ENCODE measurements around the gene HCFC1. TPM values are rescaled to one million over a fixed set of nuclear protein-coding genes. Genes with fewer than 3 reads are reported as not detected.

Gene HCFC1
- total and polyA plus RNA-seq, 3 experiments from 2014 or later: 12.4 to 156 (median 152) TPM

DNA sequence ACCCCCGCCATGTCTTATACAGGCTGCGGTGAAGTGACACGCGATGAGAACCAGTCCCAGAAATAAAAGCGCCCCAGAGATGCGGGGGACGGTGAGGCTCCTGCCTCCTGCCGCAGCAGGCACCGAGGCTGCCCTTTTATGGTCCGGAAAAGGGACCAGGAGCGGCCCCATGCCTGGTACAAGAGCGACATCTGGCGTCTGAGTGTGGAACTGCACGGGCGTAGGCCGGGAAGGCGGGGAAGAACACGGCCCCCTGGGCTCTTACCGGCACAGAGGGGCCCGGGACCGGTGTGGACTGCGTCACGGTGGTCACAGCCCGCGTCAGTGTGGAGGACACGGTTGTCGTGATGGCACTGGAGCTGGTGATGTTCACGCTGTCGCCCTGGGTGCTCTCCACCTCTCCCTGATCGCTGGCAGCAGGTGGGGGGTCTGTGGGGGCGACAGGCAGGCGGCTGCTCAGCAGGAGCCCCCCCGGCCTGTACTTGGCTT is 18.2 kb downstream of the HCFC1 start:
- Mint-ChIP-seq H3K36me3 (peaks cover 0 to 70% (median 13%) of the 10 kb centered on the region in 3 donors), H3K27ac (peak overlapping the region in 6 of 8 donors; percentile 29 to 78 (median 54)), H3K4me3 (peak overlapping the region in 1 of 7 donors; percentile 13), H3K4me1 (peaks cover 2 to 14% (median 8%) of the 10 kb centered on the region in 3 donors), H3K27me3 (no peaks in the 10 kb centered on the region), H3K9me3 (no peaks in the 10 kb centered on the region)
- POLR2A ChIA-PET: no interaction called here
- DNase-seq: peak; percentile 65 to 84 (median 75)
- no peak overlapping the region for H3K27ac ChIP-seq (ENCODE audit: low read depth, low read length)
- H3K36me3 ChIP-seq (ENCODE audit: insufficient read depth, low read length): peaks cover 21% of the 10 kb centered on the region
- H3K4me1 ChIP-seq (ENCODE audit: insufficient read depth, low read length): peaks cover 7% of the 10 kb centered on the region
- no peaks in the 10 kb centered on the region for H3K27me3 ChIP-seq (ENCODE audit: insufficient read depth, low read length, poor library complexity, severe bottlenecking)
- no peaks in the 10 kb centered on the region for H3K9me3 ChIP-seq (ENCODE audit: low read length)
- CTCF ChIA-PET: interaction anchor here (0.6 to 10.4 kb wide), 5 partner anchors 11 to 537 kb away, joined by 3 to 230 read pairs (median 3); partner anchors contain the start of genes ARHGAP4, PLXNB3 and SLC10A3
- H3K4me3 ChIP-seq (ENCODE audit: low read length): no peak overlapping the region

DNA sequence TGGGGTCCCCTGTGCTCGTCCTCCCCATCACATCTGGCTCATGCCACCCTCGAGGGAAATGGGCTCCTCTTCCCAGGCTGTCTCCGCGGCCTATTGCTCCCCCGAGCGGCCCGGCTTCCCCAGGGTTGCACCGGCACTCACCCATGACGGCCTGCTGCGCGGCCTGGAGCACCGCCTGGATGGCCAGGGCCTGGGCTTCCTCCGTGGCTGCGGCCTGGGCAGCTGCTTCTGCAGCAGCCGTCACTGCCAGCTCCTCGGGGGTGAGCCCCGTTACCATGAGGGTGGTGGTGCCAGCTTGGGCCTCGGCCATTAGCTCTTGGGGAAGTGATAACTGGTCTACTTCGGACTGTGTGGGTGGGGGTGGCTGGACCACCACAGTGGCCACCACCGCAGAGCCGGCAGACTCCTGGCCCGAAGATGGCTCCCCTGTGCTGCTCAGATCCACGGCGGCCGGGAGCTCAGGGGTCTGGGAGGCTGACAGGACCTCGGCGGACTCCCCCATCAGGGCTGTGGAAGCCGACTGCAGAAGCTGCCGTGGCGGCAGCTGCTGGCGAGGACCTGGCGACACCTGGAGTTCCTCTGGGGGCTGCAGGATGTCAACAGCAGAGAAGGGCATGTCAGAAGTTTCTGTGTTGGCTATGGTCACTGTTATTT is 19.1 kb downstream of the HCFC1 start:
- H3K9me3 Mint-ChIP-seq: no peaks in the 10 kb centered on the region
- H3K27me3 ChIP-seq (ENCODE audit: insufficient read depth, low read length, poor library complexity, severe bottlenecking): no peaks in the 10 kb centered on the region
- H3K36me3 Mint-ChIP-seq: peaks cover 0 to 63% (median 13%) of the 10 kb centered on the region in 3 donors
- no peak for DNase-seq
- H3K4me1 ChIP-seq (ENCODE audit: insufficient read depth, low read length): peaks cover 9% of the 10 kb centered on the region
- POLR2A ChIA-PET: no interaction called here
- peaks cover 6 to 16% (median 13%) of the 10 kb centered on the region in 3 donors for H3K4me1 Mint-ChIP-seq
- no peak overlapping the region for H3K4me3 Mint-ChIP-seq
- H3K4me3 ChIP-seq (ENCODE audit: low read length): no peak overlapping the region
- no peaks in the 10 kb centered on the region for H3K9me3 ChIP-seq (ENCODE audit: low read length)
- H3K27ac Mint-ChIP-seq: peak overlapping the region in 2 of 8 donors; percentile 43 to 76
- H3K27ac ChIP-seq (ENCODE audit: low read depth, low read length): no peak overlapping the region
- peaks cover 21% of the 10 kb centered on the region for H3K36me3 ChIP-seq (ENCODE audit: insufficient read depth, low read length)
- CTCF ChIA-PET: interaction anchor here (0.9 to 10.4 kb wide), 2 partner anchors 27 to 188 kb away, joined by 3 to 230 read pairs; partner anchors contain the start of genes ARHGAP4 and PLXNB3
- no peaks in the 10 kb centered on the region for H3K27me3 Mint-ChIP-seq

DNA sequence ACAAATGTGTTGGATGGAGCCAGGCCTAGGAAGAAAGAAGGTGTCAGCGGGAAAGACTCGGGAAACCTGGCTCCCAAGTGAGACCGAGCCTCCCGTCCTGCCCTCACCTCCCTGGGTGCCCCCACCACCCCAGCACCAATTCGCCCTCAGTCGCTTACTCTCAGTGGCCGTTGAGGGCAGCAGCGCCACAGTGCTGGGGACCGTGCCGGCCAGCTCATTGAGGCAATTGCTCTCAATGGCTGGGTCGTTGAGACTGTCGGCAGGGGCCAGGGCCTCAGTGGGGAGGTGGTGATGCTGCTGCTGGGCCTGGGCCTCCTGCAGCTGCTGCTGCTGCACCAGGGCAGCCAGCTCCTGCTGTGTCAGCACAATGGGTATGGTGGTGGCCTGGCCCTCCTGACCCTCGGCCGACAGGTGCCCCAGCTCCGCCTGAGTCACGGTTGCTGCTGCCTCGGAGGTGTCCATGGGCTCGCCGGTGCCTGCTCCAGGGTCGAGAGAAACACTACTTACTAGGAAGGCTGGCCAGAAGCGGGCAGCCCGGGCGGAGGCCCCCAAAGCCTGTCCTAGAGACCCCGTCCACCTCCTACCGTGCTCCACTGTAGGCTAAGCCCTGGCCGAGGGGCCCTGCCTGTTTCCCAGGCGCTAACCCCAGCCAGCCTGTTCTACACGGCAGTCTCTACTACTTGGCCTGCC is 19.8 kb downstream of the HCFC1 start:
- no peak for DNase-seq
- Histone ChIP-seq H3K4me3 (ENCODE audit: low read length) (no peak overlapping the region), H3K36me3 (ENCODE audit: insufficient read depth, low read length) (peaks cover 21% of the 10 kb centered on the region), H3K27me3 (ENCODE audit: insufficient read depth, low read length, poor library complexity, severe bottlenecking) (no peaks in the 10 kb centered on the region), H3K27ac (ENCODE audit: low read depth, low read length) (no peak overlapping the region), H3K4me1 (ENCODE audit: insufficient read depth, low read length) (peaks cover 10% of the 10 kb centered on the region), H3K9me3 (ENCODE audit: low read length) (no peaks in the 10 kb centered on the region)
- ChIA-PET CTCF (interaction anchor here (1.5 to 10.4 kb wide), 3 partner anchors 16 to 188 kb away, joined by 8 to 230 read pairs (median 54); partner anchors contain the start of genes ARHGAP4, HCFC1 and PLXNB3), POLR2A (interaction anchor here (1.4 kb wide), 1 partner anchor 15 kb away, joined by 5 read pairs; no protein-coding TSS in a partner anchor)
- Mint-ChIP-seq H3K27me3 (no peaks in the 10 kb centered on the region), H3K9me3 (no peaks in the 10 kb centered on the region), H3K4me3 (no peak overlapping the region), H3K27ac (peak overlapping the region in 1 of 8 donors; percentile 65), H3K4me1 (peaks cover 9 to 19% (median 16%) of the 10 kb centered on the region in 3 donors), H3K36me3 (peaks cover 0 to 58% (median 15%) of the 10 kb centered on the region in 3 donors)

DNA sequence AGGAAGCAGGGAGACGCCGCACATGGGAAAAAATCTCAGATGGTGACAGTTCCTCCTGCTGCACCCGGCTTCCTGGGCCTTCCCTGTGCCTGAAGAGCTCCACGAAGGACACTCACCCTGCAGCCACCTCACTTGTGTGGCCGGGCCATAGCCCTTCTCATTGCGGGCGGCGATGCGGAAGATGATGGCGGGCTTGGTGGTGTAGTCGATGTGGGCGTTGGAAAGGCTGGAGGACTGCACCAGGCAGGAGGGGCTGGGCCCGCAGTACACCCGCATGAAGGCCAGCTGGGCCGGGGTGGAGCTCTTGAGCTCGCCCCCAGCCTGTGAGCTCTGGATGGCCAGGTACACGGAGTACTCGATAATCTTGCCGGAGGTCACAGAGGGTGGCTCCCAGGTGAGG is 21.5 kb downstream of the HCFC1 start:
- peaks cover 10% of the 10 kb centered on the region for H3K4me1 ChIP-seq (ENCODE audit: insufficient read depth, low read length)
- H3K27me3 ChIP-seq (ENCODE audit: insufficient read depth, low read length, poor library complexity, severe bottlenecking): no peaks in the 10 kb centered on the region
- H3K4me3 ChIP-seq (ENCODE audit: low read length): no peak overlapping the region
- no peak overlapping the region for H3K27ac ChIP-seq (ENCODE audit: low read depth, low read length)
- Mint-ChIP-seq H3K27ac (peak overlapping the region in 3 of 8 donors; percentile 8 to 57 (median 40)), H3K4me3 (no peak overlapping the region), H3K9me3 (no peaks in the 10 kb centered on the region), H3K36me3 (peaks cover 0 to 43% (median 11%) of the 10 kb centered on the region in 3 donors), H3K4me1 (peaks cover 9 to 19% (median 16%) of the 10 kb centered on the region in 3 donors), H3K27me3 (peaks cover 0 to 2% of the 10 kb centered on the region in 2 donors)
- no peak for DNase-seq
- CTCF ChIA-PET: interaction anchor here (1.5 to 10.4 kb wide), 3 partner anchors 18 to 186 kb away, joined by 8 to 230 read pairs (median 54); partner anchors contain the start of genes ARHGAP4, HCFC1 and PLXNB3
- no peaks in the 10 kb centered on the region for H3K9me3 ChIP-seq (ENCODE audit: low read length)
- POLR2A ChIA-PET: interaction anchor here (1.1 to 1.7 kb wide), 5 partner anchors 16 to 224 kb away, joined by 3 to 4 read pairs (median 3); partner anchors contain the start of gene ARHGAP4
- H3K36me3 ChIP-seq (ENCODE audit: insufficient read depth, low read length): peaks cover 17% of the 10 kb centered on the region

DNA sequence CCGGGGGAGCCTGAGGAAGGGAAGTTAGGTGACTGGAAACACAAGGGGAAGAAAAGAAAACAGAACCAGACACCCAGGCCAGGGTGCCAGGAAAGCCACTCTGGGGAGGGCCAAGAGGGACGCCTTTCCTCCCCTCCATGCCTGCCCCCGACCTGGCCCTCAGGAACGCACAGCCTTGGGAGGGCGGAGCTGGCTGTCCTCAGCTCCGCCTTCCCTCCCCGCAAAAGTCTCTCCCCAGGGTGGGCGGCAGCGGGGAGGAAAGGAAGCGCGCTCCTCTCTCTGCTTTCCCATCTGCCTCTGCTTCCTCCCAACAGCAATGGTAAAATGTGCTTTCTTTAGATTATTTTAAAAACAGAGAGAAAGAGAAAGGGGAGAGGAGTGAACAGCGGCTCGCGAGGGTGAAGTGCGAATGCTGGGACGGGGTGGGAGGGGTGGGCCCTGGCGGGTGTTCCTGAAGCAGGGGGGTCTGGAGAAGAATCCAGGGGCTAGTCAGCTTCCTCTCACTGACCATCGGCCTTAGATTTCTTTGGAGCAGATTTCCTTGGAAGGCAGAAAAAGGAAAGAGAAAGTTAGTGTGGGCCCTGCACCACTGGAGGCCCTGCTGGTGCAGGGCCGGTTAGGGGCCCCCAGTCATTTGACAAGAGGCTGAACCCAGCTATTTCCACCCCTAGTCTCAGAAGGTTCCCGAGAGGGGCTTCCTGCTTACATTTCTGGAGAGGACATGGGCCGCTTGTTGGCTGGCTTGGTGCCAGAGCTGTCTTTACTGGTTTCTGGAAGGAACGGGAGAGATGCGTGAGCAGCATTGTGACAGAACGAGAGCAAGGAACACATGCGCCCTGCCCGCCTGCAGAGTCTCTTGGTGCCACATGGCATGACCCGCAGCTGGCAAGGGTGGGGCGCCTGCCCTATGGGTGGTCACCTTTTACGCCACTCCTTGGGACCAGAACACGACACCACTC is 22.5 kb downstream of the HCFC1 start:
- POLR2A ChIA-PET: interaction anchor here (1.0 to 1.7 kb wide), 5 partner anchors 15 to 223 kb away, joined by 3 to 4 read pairs (median 4); partner anchors contain the start of gene ARHGAP4
- H3K27ac Mint-ChIP-seq: peak overlapping the region in 5 of 8 donors; percentile 15 to 69 (median 38)
- H3K4me1 ChIP-seq (ENCODE audit: insufficient read depth, low read length): peaks cover 10% of the 10 kb centered on the region

DNA sequence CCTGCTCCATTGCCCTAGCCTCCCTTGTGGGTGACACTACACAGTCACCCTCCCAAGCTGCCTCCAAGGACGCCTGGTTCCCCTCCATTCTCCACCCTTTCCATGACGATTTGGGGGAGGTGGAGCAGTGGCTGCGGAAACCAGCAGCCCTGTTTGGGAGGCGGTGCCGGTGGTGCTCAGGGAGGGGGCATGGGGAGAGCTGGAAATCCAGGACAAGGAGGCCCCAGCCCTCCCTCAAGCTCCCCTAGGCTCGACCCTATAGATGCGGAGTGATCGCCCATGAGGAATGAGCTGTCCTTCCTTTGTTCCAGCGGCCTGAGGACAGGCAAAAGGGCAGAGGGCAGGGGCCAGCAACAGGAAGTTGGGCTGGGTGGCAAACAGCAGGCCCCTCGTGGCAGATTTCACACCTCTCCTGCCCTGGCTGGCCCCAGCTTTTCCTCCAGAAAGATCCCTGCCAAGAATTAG is 23.6 kb downstream of the HCFC1 start:
- H3K36me3 ChIP-seq (ENCODE audit: insufficient read depth, low read length): peaks cover 17% of the 10 kb centered on the region
- no peaks in the 10 kb centered on the region for H3K9me3 ChIP-seq (ENCODE audit: low read length)
- peak overlapping the region in 1 of 7 donors; percentile 20 for H3K4me3 Mint-ChIP-seq
- DNase-seq: no peak
- H3K27ac Mint-ChIP-seq: peak overlapping the region in 4 of 8 donors; percentile 15 to 91 (median 39)
- no peaks in the 10 kb centered on the region for H3K27me3 ChIP-seq (ENCODE audit: insufficient read depth, low read length, poor library complexity, severe bottlenecking)
- POLR2A ChIA-PET: interaction anchor here (0.7 to 2.2 kb wide), 3 partner anchors 19 to 23 kb away, joined by 3 to 17 read pairs (median 3); partner anchors contain the start of gene ARHGAP4
- no peak overlapping the region for H3K4me3 ChIP-seq (ENCODE audit: low read length)
- peaks cover 9 to 15% (median 13%) of the 10 kb centered on the region in 3 donors for H3K4me1 Mint-ChIP-seq
- no peak overlapping the region for H3K27ac ChIP-seq (ENCODE audit: low read depth, low read length)
- CTCF ChIA-PET: interaction anchor here (0.9 to 10.4 kb wide), 9 partner anchors 8 to 204 kb away, joined by 3 to 230 read pairs (median 7); partner anchors contain the start of genes ARHGAP4, HCFC1, IDH3G and SSR4
- peaks cover 0 to 2% of the 10 kb centered on the region in 2 donors for H3K27me3 Mint-ChIP-seq
- no peaks in the 10 kb centered on the region for H3K9me3 Mint-ChIP-seq
- peaks cover 15% of the 10 kb centered on the region for H3K4me1 ChIP-seq (ENCODE audit: insufficient read depth, low read length)
- H3K36me3 Mint-ChIP-seq: peaks cover 0 to 29% (median 8%) of the 10 kb centered on the region in 3 donors

More for the DNA sequence above, 22.5 kb downstream of the HCFC1 start:
- no peak overlapping the region for H3K27ac ChIP-seq (ENCODE audit: low read depth, low read length)
- DNase-seq: no peak
- Mint-ChIP-seq H3K36me3 (peaks cover 0 to 36% (median 8%) of the 10 kb centered on the region in 3 donors), H3K9me3 (no peaks in the 10 kb centered on the region), H3K4me1 (peaks cover 9 to 20% (median 16%) of the 10 kb centered on the region in 3 donors), H3K27me3 (peaks cover 0 to 2% of the 10 kb centered on the region in 2 donors), H3K4me3 (no peak overlapping the region)
- no peak overlapping the region for H3K4me3 ChIP-seq (ENCODE audit: low read length)
- peaks cover 17% of the 10 kb centered on the region for H3K36me3 ChIP-seq (ENCODE audit: insufficient read depth, low read length)
- CTCF ChIA-PET: interaction anchor here (0.9 to 10.4 kb wide), 7 partner anchors 9 to 195 kb away, joined by 3 to 230 read pairs (median 7); partner anchors contain the start of genes ARHGAP4, HCFC1, IDH3G and SSR4
- H3K27me3 ChIP-seq (ENCODE audit: insufficient read depth, low read length, poor library complexity, severe bottlenecking): no peaks in the 10 kb centered on the region
- no peaks in the 10 kb centered on the region for H3K9me3 ChIP-seq (ENCODE audit: low read length)

Measured in CD8-positive, alpha-beta memory T cell (primary cell).